ENCODE results near the gene MIER2.

Gene MIER2

DNA sequence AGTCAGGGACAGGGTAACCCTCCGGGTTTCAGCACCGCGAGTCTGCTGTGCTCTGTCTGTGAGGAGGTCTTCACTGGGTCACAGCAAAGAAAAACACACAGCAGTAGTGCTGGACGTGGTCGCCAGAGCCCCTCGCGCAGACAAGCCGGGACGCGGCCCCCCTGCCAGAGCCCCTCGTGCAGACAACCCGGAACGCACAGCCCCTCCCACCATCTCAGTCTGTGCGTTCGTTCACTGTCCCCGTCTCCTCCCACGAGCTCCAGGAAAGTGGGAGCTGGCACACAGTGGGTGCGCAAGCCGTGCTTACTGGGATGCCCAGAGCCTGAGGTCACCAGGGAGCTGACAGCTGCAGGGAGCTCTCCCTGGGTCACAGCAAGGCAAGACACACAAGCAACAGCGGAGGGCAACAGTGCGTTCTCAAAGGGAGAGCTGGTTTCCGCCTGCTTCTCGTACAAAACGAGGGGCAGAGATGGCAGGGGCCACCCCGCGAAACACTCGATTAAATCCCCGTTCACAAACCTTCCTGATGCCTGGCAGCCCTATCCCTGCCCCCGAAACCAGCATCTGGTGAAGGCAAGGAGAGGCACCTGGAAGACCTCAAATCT lies 50.2 kb downstream of the MIER2 start:
- TF ChIP-seq TAF1 (IDR thresholded peaks at IDR 0.05; ENCODE audit: borderline replicate concordance, insufficient read depth, low read length) (no peak), FOXP2 (optimal IDR thresholded peaks at IDR 0.05; ENCODE audit: borderline replicate concordance, extremely low read depth, extremely low read length, insufficient read depth) (no peak), POLR2AphosphoS5 (IDR thresholded peaks at IDR 0.05; ENCODE audit: low read depth, low read length) (no peak), SIN3A (IDR thresholded peaks at IDR 0.05; ENCODE audit: borderline replicate concordance, insufficient read depth, low read length) (no peak)
- TF ChIP-seq, protein P1, sequence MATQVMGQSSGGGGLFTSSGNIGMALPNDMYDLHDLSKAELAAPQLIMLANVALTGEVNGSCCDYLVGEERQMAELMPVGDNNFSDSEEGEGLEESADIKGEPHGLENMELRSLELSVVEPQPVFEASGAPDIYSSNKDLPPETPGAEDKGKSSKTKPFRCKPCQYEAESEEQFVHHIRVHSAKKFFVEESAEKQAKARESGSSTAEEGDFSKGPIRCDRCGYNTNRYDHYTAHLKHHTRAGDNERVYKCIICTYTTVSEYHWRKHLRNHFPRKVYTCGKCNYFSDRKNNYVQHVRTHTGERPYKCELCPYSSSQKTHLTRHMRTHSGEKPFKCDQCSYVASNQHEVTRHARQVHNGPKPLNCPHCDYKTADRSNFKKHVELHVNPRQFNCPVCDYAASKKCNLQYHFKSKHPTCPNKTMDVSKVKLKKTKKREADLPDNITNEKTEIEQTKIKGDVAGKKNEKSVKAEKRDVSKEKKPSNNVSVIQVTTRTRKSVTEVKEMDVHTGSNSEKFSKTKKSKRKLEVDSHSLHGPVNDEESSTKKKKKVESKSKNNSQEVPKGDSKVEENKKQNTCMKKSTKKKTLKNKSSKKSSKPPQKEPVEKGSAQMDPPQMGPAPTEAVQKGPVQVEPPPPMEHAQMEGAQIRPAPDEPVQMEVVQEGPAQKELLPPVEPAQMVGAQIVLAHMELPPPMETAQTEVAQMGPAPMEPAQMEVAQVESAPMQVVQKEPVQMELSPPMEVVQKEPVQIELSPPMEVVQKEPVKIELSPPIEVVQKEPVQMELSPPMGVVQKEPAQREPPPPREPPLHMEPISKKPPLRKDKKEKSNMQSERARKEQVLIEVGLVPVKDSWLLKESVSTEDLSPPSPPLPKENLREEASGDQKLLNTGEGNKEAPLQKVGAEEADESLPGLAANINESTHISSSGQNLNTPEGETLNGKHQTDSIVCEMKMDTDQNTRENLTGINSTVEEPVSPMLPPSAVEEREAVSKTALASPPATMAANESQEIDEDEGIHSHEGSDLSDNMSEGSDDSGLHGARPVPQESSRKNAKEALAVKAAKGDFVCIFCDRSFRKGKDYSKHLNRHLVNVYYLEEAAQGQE (IDR thresholded peaks at IDR 0.05; ENCODE audit: insufficient read depth in 1 of 2, low read depth in 2 of 2, low read length in 2 of 2), result no peak

DNA sequence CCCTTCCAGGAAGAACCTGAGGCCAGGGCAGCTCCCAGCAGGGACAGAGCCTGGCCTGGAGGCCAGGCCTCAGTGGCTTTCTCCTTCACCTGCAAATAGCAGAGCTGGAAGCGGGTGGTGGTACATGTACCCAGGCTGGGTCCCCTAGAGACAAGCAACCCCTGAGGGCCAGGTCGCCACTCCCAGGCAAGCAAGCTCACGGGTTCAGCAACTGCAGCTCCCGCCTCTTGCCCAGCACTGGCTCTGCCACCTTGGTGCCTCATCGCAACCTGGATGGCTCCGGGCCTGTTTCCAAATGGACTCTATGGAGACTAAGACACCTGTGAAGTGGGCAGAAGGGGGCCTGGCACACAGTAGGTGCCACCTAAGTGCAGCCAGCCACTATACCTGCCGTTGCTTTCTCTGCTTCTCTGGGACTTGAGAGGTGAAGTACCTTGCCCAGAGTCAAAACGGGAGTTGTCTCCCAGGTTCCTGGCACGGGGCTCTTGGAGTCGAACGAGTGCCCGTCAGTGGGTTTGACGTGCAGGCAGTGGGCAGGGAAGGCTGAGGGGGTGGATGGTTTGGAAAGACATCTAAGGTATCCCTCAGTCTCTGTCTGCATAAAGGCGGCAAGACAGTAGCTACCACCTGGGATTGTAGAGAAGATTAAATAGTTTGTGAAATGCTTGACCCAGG lies 51.0 kb downstream of the MIER2 start:
- TF ChIP-seq FOXP2 (optimal IDR thresholded peaks at IDR 0.05; ENCODE audit: borderline replicate concordance, extremely low read depth, extremely low read length, insufficient read depth) (no peak), SIN3A (IDR thresholded peaks at IDR 0.05; ENCODE audit: borderline replicate concordance, insufficient read depth, low read length) (no peak), POLR2AphosphoS5 (IDR thresholded peaks at IDR 0.05; ENCODE audit: low read depth, low read length) (no peak), TAF1 (IDR thresholded peaks at IDR 0.05; ENCODE audit: borderline replicate concordance, insufficient read depth, low read length) (no peak)
- TF ChIP-seq, protein P1 (IDR thresholded peaks at IDR 0.05; ENCODE audit: insufficient read depth in 1 of 2, low read depth in 2 of 2, low read length in 2 of 2), result no peak

DNA sequence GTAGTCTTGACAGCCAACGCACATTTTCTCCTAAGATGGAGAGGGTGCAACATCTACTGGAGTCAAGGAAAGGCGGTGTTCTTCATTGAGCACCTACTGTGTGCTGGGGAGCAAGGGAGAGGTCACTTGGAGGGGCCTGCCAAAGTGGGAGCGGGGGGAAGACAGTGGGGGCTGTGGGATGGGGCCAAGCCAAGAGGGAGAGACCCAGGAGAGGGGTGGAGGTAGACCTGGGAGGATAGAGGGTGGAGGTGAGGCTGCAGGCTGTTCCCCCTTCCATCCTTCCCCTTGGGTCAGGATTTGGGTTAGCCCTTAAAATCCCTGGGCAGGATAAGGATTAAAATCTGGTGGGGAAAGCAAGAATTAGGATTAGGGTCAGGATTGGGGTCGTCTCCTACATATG lies 51.6 kb downstream of the MIER2 start:
- TF ChIP-seq FOXP2 (optimal IDR thresholded peaks at IDR 0.05; ENCODE audit: borderline replicate concordance, extremely low read depth, extremely low read length, insufficient read depth) (no peak), TAF1 (IDR thresholded peaks at IDR 0.05; ENCODE audit: borderline replicate concordance, insufficient read depth, low read length) (no peak), POLR2AphosphoS5 (IDR thresholded peaks at IDR 0.05; ENCODE audit: low read depth, low read length) (no peak), SIN3A (IDR thresholded peaks at IDR 0.05; ENCODE audit: borderline replicate concordance, insufficient read depth, low read length) (no peak)
- TF ChIP-seq, protein P1 (IDR thresholded peaks at IDR 0.05; ENCODE audit: insufficient read depth in 1 of 2, low read depth in 2 of 2, low read length in 2 of 2), result no peak

DNA sequence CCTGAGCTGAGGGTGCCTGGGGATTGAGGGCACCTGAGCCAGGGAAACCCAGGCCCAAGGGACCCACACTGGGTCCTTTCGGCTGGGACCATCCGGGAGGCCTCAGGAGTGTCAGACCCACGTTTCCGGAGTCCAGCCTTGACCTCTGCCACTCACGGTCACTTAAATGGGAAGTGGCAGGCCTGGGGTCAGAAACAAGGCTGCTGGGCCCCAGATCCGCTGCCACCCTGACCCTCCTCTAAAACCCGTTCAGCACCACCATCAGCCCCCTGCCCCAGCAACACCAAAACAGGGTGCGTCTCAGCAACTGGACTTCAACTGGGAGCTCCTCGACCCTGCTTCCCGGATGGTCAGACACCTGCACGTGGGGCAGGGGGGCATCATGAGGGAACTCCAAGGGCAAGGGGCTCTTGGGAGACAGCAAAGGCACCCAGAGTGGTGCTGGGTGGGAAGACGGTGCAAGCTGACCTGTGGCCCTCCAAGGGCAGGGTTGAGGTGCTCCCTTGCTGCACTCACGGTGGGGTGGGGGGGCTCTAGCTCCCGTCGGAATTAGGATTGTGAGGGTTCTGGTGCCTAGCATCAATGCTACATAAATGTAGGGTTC lies 52.2 kb downstream of the MIER2 start:
- TF ChIP-seq POLR2AphosphoS5 (IDR thresholded peaks at IDR 0.05; ENCODE audit: low read depth, low read length) (no peak), TAF1 (IDR thresholded peaks at IDR 0.05; ENCODE audit: borderline replicate concordance, insufficient read depth, low read length) (no peak), FOXP2 (optimal IDR thresholded peaks at IDR 0.05; ENCODE audit: borderline replicate concordance, extremely low read depth, extremely low read length, insufficient read depth) (no peak), SIN3A (IDR thresholded peaks at IDR 0.05; ENCODE audit: borderline replicate concordance, insufficient read depth, low read length) (no peak)
- TF ChIP-seq, protein P1 (IDR thresholded peaks at IDR 0.05; ENCODE audit: insufficient read depth in 1 of 2, low read depth in 2 of 2, low read length in 2 of 2), result no peak

Measured in PFSK-1 (cell line).